Parathyroid adenoma (tissue), 2 donors: Measurements from ENCODE around the gene METTL1.

Source experiments
- H2AFZ ChIP-seq: fragments of 300-600 bp; sonication (generic); one replicate; pipeline ENCODE4 v1.7.0; 2017; ENCODE audit warnings: antibody characterized with exemption, mild to moderate bottlenecking
- H3K27ac ChIP-seq: fragments of 300-600 bp; sonication (generic); one replicate; pipeline ENCODE4 v1.7.0; 2017
- H3K27me3 ChIP-seq: fragments of 300-600 bp; sonication (generic); one replicate; pipeline ENCODE4 v1.7.0; 2017; ENCODE audit warnings: low read length; ENCODE audit not compliant: control insufficient read depth, insufficient read depth
- H3K36me3 ChIP-seq: fragments of 300-600 bp; sonication (generic); one replicate; pipeline ENCODE4 v1.7.0; 2017; ENCODE audit warnings: low read length; ENCODE audit not compliant: control insufficient read depth, insufficient read depth
- H3K4me1 ChIP-seq: fragments of 300-600 bp; sonication (generic); one replicate; pipeline ENCODE4 v1.7.0; 2017; ENCODE audit warnings: control low read depth
- H3K4me2 ChIP-seq: fragments of 300-600 bp; sonication (generic); one replicate; pipeline ENCODE4 v1.7.0; 2017; ENCODE audit warnings: low read length
- H3K4me3 ChIP-seq: fragments of 300-600 bp; sonication (generic); one replicate; pipeline ENCODE4 v1.7.0; 2017; ENCODE audit warnings: low read depth, low read length
- H3K79me2 ChIP-seq: fragments of 300-600 bp; sonication (generic); one replicate; pipeline ENCODE4 v1.7.0; 2017; ENCODE audit warnings: control low read depth
- H3K9ac ChIP-seq: fragments of 300-600 bp; sonication (generic); one replicate; pipeline ENCODE4 v1.7.0; 2017; ENCODE audit warnings: mild to moderate bottlenecking
- H3K9me3 ChIP-seq: fragments of 300-600 bp; sonication (generic); one replicate; pipeline ENCODE4 v1.7.0; 2017; ENCODE audit warnings: low read length; ENCODE audit not compliant: control insufficient read depth
- TF ChIP-seq, protein P1 (sequence below): fragments of 300-600 bp; sonication (generic); IDR thresholded peaks from one replicate; pipeline ENCODE4 v1.7.0; 2017; ENCODE audit warnings: antibody characterized with exemption, mild to moderate bottlenecking
- donor health status: primary hyperparathyroidism.

Gene METTL1

GRCh38 chr12:57726151-57726883 lies 45.6 kb downstream of the METTL1 start:
- no peaks in the 10 kb centered on the region for H3K9me3 ChIP-seq
- no peaks in the 10 kb centered on the region for H3K79me2 ChIP-seq
- no peak overlapping the region for H3K9ac ChIP-seq
- H3K36me3 ChIP-seq = no peaks in the 10 kb centered on the region
- H2AFZ ChIP-seq = peak overlapping the region; percentile 86
- TF ChIP-seq, protein P1, sequence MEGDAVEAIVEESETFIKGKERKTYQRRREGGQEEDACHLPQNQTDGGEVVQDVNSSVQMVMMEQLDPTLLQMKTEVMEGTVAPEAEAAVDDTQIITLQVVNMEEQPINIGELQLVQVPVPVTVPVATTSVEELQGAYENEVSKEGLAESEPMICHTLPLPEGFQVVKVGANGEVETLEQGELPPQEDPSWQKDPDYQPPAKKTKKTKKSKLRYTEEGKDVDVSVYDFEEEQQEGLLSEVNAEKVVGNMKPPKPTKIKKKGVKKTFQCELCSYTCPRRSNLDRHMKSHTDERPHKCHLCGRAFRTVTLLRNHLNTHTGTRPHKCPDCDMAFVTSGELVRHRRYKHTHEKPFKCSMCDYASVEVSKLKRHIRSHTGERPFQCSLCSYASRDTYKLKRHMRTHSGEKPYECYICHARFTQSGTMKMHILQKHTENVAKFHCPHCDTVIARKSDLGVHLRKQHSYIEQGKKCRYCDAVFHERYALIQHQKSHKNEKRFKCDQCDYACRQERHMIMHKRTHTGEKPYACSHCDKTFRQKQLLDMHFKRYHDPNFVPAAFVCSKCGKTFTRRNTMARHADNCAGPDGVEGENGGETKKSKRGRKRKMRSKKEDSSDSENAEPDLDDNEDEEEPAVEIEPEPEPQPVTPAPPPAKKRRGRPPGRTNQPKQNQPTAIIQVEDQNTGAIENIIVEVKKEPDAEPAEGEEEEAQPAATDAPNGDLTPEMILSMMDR = peak; percentile 84
- H3K4me1 ChIP-seq = peaks cover 8% of the 10 kb centered on the region
- peak overlapping the region; percentile 37 for H3K4me3 ChIP-seq
- peaks cover 3% of the 10 kb centered on the region for H3K27me3 ChIP-seq
- H3K27ac ChIP-seq = peak overlapping the region; percentile 70
- peak overlapping the region; percentile 57 for H3K4me2 ChIP-seq

DNA sequence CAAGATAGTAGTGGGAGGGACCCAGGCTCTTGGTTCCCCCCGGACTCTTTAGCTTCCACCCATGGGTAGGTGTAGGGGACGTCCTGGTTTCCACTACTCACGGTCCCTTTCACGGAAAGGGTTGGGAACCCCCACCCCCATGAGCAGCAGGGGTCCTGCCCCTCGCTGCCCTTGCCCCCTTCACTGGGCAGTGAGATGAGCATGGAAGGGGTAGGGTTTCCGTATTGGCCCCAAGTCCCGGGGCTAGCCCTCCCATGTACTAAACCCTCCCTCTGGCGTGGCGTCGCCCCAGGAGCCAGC lies 46.1 kb downstream of the METTL1 start:
- no peak overlapping the region for H3K9ac ChIP-seq
- H3K9me3 ChIP-seq = no peaks in the 10 kb centered on the region
- H3K4me3 ChIP-seq = no peak overlapping the region
- no peaks in the 10 kb centered on the region for H3K79me2 ChIP-seq
- peak overlapping the region; percentile 55 for H3K27ac ChIP-seq
- peaks cover 8% of the 10 kb centered on the region for H3K4me1 ChIP-seq
- H3K36me3 ChIP-seq = no peaks in the 10 kb centered on the region
- no peak overlapping the region for H3K4me2 ChIP-seq
- peaks cover 3% of the 10 kb centered on the region for H3K27me3 ChIP-seq
- TF ChIP-seq, protein P1 = no peak
- H2AFZ ChIP-seq = peak overlapping the region; percentile 86

- Histone ChIP-seq H3K9ac (no peak overlapping the region), H3K36me3 (no peaks in the 10 kb centered on the region), H3K4me3 (no peak overlapping the region), H3K27me3 (peaks cover 3% of the 10 kb centered on the region), H3K79me2 (no peaks in the 10 kb centered on the region), H2AFZ (no peak overlapping the region), H3K27ac (no peak overlapping the region), H3K4me1 (peaks cover 8% of the 10 kb centered on the region), H3K9me3 (no peaks in the 10 kb centered on the region), H3K4me2 (no peak overlapping the region)
- TF ChIP-seq, protein P1 = no peak
Measured at GRCh38 chr12:57724936-57725740, 46.8 kb downstream of the METTL1 start.

GRCh38 chr12:57724003-57724935 lies 47.6 kb downstream of the METTL1 start:
- TF ChIP-seq, protein P1 = no peak
- Histone ChIP-seq H3K36me3 (no peaks in the 10 kb centered on the region), H3K4me2 (no peak overlapping the region)

More at GRCh38 chr12:57724003-57724935, 47.6 kb downstream of the METTL1 start:
- Histone ChIP-seq H3K9ac (no peak overlapping the region), H3K9me3 (no peaks in the 10 kb centered on the region), H3K4me1 (peaks cover 8% of the 10 kb centered on the region), H2AFZ (no peak overlapping the region), H3K79me2 (no peaks in the 10 kb centered on the region), H3K4me3 (no peak overlapping the region), H3K27me3 (peaks cover 3% of the 10 kb centered on the region), H3K27ac (no peak overlapping the region)
